Measurements from ENCODE around the gene PIP5KL1. TPM values are rescaled to one million over a fixed set of nuclear protein-coding genes. Genes with fewer than 3 reads are reported as not detected.

Gene PIP5KL1
- total and polyA plus RNA-seq, 2 of the 8 experiments (the other 6 are each of a cell fraction or from before 2014, with no cell fraction given), result 13.4 to 15.4 TPM

GRCh38 chr9:127970401-127971313 is 40.1 kb upstream of the PIP5KL1 start:
- H3K14ac ChIP-seq (ENCODE audit: insufficient read length), result no peak overlapping the region
- peak overlapping the region; percentile 2; the same call in 1 of the 2 replicates for H2BK5ac ChIP-seq (ENCODE audit: low read depth, low read length)
- H2AK5ac ChIP-seq (ENCODE audit: low read depth, low read length), result peak overlapping the region; percentile 16
- H3K36me3 ChIP-seq (ENCODE audit: control insufficient read depth in 2 of 4, insufficient read depth in 4 of 4, low read length in 3 of 4), result no peaks in the 10 kb centered on the region
- no peaks in the 10 kb centered on the region for H3K27me3 ChIP-seq (replicated peaks in 1 of 4; ENCODE audit: control insufficient read depth in 3 of 4, extremely low read depth in 1 of 4, insufficient read depth in 3 of 4, low read length in 3 of 4)
- no peak overlapping the region for H4K8ac ChIP-seq (ENCODE audit: extremely low read depth, insufficient read depth, low read length)
- no peak overlapping the region for H3K4me3 ChIP-seq (ENCODE audit: extremely low read depth in 1 of 4, insufficient read depth in 2 of 4, low read depth in 3 of 4, low read length in 4 of 4)
- H3K4me2 ChIP-seq (ENCODE audit: insufficient read depth in 1 of 2, low read depth in 2 of 2, low read length in 2 of 2), result peak overlapping the region in 1 of 2 experiments; percentile 60; a peak in 3 of 4 replicates
- FAIRE-seq, result no peak
- no peak for DNase-seq (ENCODE audit: low read depth in 1 of 2, low spot score in 2 of 2)
- peaks cover 8 to 99% of the 10 kb centered on the region in 2 experiments; a peak in 3 of 4 replicates for H3K79me2 ChIP-seq (ENCODE audit: control insufficient read depth in 1 of 2, insufficient read depth in 2 of 2, low read length in 2 of 2)
- TF ChIP-seq E2F6 (IDR thresholded peaks at IDR 0.05) (0 out of 2 replicates have a peak, but pooled peaks have one; percentile 24), MAX (IDR thresholded peaks at IDR 0.05) (no peak), SUZ12 (IDR thresholded peaks at IDR 0.05; ENCODE audit: low read length) (no peak), SRF (IDR thresholded peaks at IDR 0.05; ENCODE audit: low read depth, low read length) (no peak)
- peaks cover 46 to 59% of the 10 kb centered on the region in 2 experiments for H4K20me1 ChIP-seq (replicated peaks in 1 of 2; ENCODE audit: control insufficient read depth in 1 of 2, insufficient read depth in 2 of 2, low read length in 2 of 2)
- H2BK20ac ChIP-seq (ENCODE audit: low read length), result no peak overlapping the region
- peak overlapping the region in 1 of 4 experiments; percentile 2; a peak in 1 of 7 replicates for H3K9ac ChIP-seq (replicated peaks in 1 of 4; ENCODE audit: extremely low read depth in 1 of 4, low read depth in 3 of 4, low read length in 3 of 4)
- peak overlapping the region; percentile 30; the same call in 1 of the 2 replicates for H3K27ac ChIP-seq (ENCODE audit: low read depth, low read length)
- no peak overlapping the region for H4K91ac ChIP-seq (replicated peaks; ENCODE audit: insufficient read length, low read length)
- peaks cover 0 to 62% (median 39%) of the 10 kb centered on the region in 4 experiments; a peak in 6 of 7 replicates for H3K4me1 ChIP-seq (replicated peaks in 1 of 4; ENCODE audit: control insufficient read depth in 3 of 4, insufficient read depth in 4 of 4, low read length in 3 of 4)
- H3K56ac ChIP-seq (replicated peaks; ENCODE audit: insufficient read length, low read depth, low read length), result no peak overlapping the region
- no peak overlapping the region for H2BK120ac ChIP-seq (replicated peaks; ENCODE audit: low read depth, low read length)
- no peak overlapping the region for H2BK15ac ChIP-seq (ENCODE audit: low read length)
- no peak overlapping the region for H3K4ac ChIP-seq (replicated peaks; ENCODE audit: insufficient read length, low read depth, low read length)
- no peak overlapping the region for H3K23ac ChIP-seq (ENCODE audit: insufficient read length)
- H3K18ac ChIP-seq (ENCODE audit: extremely low read depth, low read length), result no peak overlapping the region
- ChIA-PET CTCF (ENCODE audit: partially characterized antibody) (interaction anchor here (1.1 to 7.6 kb wide), 3 partner anchors 15 to 65 kb away, joined by 3 to 41 read pairs (median 10); no protein-coding TSS in a partner anchor), POLR2A (ENCODE audit: partially characterized antibody) (interaction anchor here (1.4 to 1.8 kb wide), 4 partner anchors 8 to 16 kb away, joined by 3 to 8 read pairs (median 4); no protein-coding TSS in a partner anchor)
- H3K9me3 ChIP-seq (ENCODE audit: insufficient read depth in 2 of 2, low read depth in 1 of 2, low read length in 1 of 2), result no peaks in the 10 kb centered on the region
- H2AFZ ChIP-seq (ENCODE audit: low read length), result no peak overlapping the region
- no peaks in the 10 kb centered on the region for H3K23me2 ChIP-seq (ENCODE audit: low read depth, low read length)
- H3K79me1 ChIP-seq (ENCODE audit: low read depth, low read length), result peaks cover 51% of the 10 kb centered on the region
- WGBS, 2 experiments (ENCODE audit: extremely low coverage in 1 of 2, insufficient coverage in 1 of 2, insufficient read length in 1 of 2, insufficient replicate concordance in 2 of 2, low coverage in 1 of 2, low lambda C conversion rate in 2 of 2, missing lambda C conversion rate in 1 of 2), result 77% methylated on average over 16 of the region's 16 CpGs; no CpG with 5 or more reads in 1 of the 2 experiments
- H2BK12ac ChIP-seq (ENCODE audit: low read depth, low read length), result no peak overlapping the region
- no peak overlapping the region for H4K5ac ChIP-seq (ENCODE audit: insufficient read length, low read depth, low read length)
